Measurements from ENCODE around the gene ASTN2. TPM values are rescaled to one million over a fixed set of nuclear protein-coding genes. Genes with fewer than 3 reads are reported as not detected.

ASTN2 gene
- polyA plus RNA-seq, 3 donors from 2014 or later, result 1.7 to 4.5 (median 2.2) TPM

GRCh38 chr9:116580853-116581252, 834.0 kb downstream of the ASTN2 start:
- Mint-ChIP-seq H3K36me3 (peaks cover 0 to 5% (median 5%) of the 10 kb centered on the region in 3 donors), H3K27me3 (ENCODE audit: low read depth in 3 of 3) (peaks cover 0 to 3% (median 2%) of the 10 kb centered on the region in 3 donors), H3K9me3 (peaks cover 0 to 11% (median 2%) of the 10 kb centered on the region in 6 donors), H3K4me1 (no peaks in the 10 kb centered on the region), H3K27ac (no peak overlapping the region), H3K4me3 (no peak overlapping the region)
- DNase-seq, result no peak

DNA sequence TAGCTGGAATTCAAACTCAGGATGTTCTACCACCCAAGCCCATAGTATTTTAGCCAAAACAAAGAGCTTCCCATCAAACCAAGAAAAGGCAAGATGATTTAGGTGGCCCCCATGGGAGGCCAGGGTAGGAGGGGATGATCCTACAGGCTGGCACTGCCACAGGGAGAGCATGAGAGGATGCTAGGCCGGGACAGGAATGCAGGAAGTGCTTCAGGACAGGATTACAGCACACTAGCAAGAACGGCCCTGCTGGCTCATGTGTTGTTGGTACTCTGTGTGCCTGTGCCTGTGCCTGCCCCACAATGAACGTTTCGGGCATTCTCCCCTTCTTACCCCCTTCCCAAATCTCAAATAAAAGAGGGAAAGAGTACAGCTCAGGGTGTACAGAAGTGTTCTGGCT, 838.5 kb downstream of the ASTN2 start:
- H3K4me3 Mint-ChIP-seq, result no peak overlapping the region
- no peaks in the 10 kb centered on the region for H3K36me3 Mint-ChIP-seq
- peaks cover 0 to under 1% (median 0%) of the 10 kb centered on the region in 6 donors for H3K9me3 Mint-ChIP-seq
- peaks cover 0 to 4% (median 2%) of the 10 kb centered on the region in 3 donors for H3K27me3 Mint-ChIP-seq (ENCODE audit: low read depth in 3 of 3)
- no peak overlapping the region for H3K27ac Mint-ChIP-seq
- DNase-seq, result no peak
- no peaks in the 10 kb centered on the region for H3K4me1 Mint-ChIP-seq

- no peak overlapping the region for H3K4me3 Mint-ChIP-seq
- H3K4me1 Mint-ChIP-seq, result no peaks in the 10 kb centered on the region
- no peaks in the 10 kb centered on the region for H3K9me3 Mint-ChIP-seq
- peaks cover 0 to 5% (median 0%) of the 10 kb centered on the region in 3 donors for H3K27me3 Mint-ChIP-seq (ENCODE audit: low read depth in 3 of 3)
- no peak overlapping the region for H3K27ac Mint-ChIP-seq
- no peaks in the 10 kb centered on the region for H3K36me3 Mint-ChIP-seq
- no peak for DNase-seq
These were observed 840.7 kb downstream of the ASTN2 start for GRCh38 chr9:116574027-116574679.

GRCh38 chr9:116572095-116572748, 842.6 kb downstream of the ASTN2 start:
- no peak overlapping the region for H3K4me3 Mint-ChIP-seq
- peaks cover 0 to 5% (median 0%) of the 10 kb centered on the region in 3 donors for H3K27me3 Mint-ChIP-seq (ENCODE audit: low read depth in 3 of 3)
- no peaks in the 10 kb centered on the region for H3K36me3 Mint-ChIP-seq
- no peaks in the 10 kb centered on the region for H3K9me3 Mint-ChIP-seq
- DNase-seq, result no peak
- H3K27ac Mint-ChIP-seq, result no peak overlapping the region
- H3K4me1 Mint-ChIP-seq, result no peaks in the 10 kb centered on the region

DNA sequence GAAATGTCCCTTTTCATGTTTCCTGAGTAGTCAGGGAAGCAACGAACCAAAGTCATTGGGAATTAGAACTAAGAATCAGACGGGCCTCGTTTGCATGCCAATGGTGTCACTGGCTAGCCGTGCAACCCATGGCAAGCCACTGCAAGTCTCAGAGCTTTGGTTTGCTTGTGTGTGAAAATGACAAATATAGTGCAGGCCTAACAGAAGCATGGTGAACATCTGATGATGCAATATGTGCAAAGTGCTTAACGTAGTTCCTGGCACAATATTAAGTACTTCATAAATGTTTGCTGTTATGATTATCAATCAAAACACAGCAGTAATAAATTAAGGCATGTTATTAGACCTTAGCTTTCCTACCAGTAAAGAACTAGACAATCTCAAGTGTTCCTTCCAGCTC, 845.7 kb downstream of the ASTN2 start:
- no peak overlapping the region for H3K4me3 Mint-ChIP-seq
- H3K27me3 Mint-ChIP-seq (ENCODE audit: low read depth in 3 of 3), result peaks cover 0 to 3% (median 0%) of the 10 kb centered on the region in 3 donors
- no peak for DNase-seq
- no peaks in the 10 kb centered on the region for H3K36me3 Mint-ChIP-seq
- H3K4me1 Mint-ChIP-seq, result no peaks in the 10 kb centered on the region
- peaks cover 0 to 5% (median 0%) of the 10 kb centered on the region in 6 donors for H3K9me3 Mint-ChIP-seq
- no peak overlapping the region for H3K27ac Mint-ChIP-seq

GRCh38 chr9:116566677-116567488, 848.0 kb downstream of the ASTN2 start:
- DNase-seq, result no peak
- peaks cover 0 to 5% (median 0%) of the 10 kb centered on the region in 6 donors for H3K9me3 Mint-ChIP-seq
- H3K4me1 Mint-ChIP-seq, result no peaks in the 10 kb centered on the region
- H3K36me3 Mint-ChIP-seq, result peaks cover 0 to 5% (median 0%) of the 10 kb centered on the region in 3 donors
- no peak overlapping the region for H3K27ac Mint-ChIP-seq
- peaks cover 0 to 3% (median 0%) of the 10 kb centered on the region in 3 donors for H3K27me3 Mint-ChIP-seq (ENCODE audit: low read depth in 3 of 3)
- no peak overlapping the region for H3K4me3 Mint-ChIP-seq

DNA sequence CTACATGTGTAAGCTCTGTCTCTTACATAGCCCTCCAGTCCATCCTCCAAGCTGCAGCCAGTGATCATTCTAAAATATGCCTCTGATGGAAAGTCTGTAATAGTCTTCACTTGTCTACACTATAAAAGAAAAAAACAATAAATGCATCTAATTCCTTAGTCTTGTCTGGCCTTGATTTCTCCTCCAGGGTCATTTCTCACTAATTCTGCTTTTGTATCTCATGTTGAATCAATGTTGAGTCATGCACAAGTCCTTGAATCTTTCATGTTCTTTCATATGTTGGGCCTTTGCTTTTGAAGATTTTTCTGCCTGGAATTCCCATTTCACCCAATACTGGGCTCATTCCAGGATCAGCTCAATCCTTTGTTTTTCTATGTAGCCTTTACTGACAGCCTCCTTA, 848.9 kb downstream of the ASTN2 start:
- H3K4me1 Mint-ChIP-seq, result no peaks in the 10 kb centered on the region
- H3K9me3 Mint-ChIP-seq, result peaks cover 0 to 5% (median 0%) of the 10 kb centered on the region in 6 donors
- H3K4me3 Mint-ChIP-seq, result no peak overlapping the region
- peaks cover 0 to 3% (median 0%) of the 10 kb centered on the region in 3 donors for H3K27me3 Mint-ChIP-seq (ENCODE audit: low read depth in 3 of 3)
- H3K27ac Mint-ChIP-seq, result no peak overlapping the region
- H3K36me3 Mint-ChIP-seq, result peaks cover 0 to 5% (median 0%) of the 10 kb centered on the region in 3 donors
- no peak for DNase-seq

DNA sequence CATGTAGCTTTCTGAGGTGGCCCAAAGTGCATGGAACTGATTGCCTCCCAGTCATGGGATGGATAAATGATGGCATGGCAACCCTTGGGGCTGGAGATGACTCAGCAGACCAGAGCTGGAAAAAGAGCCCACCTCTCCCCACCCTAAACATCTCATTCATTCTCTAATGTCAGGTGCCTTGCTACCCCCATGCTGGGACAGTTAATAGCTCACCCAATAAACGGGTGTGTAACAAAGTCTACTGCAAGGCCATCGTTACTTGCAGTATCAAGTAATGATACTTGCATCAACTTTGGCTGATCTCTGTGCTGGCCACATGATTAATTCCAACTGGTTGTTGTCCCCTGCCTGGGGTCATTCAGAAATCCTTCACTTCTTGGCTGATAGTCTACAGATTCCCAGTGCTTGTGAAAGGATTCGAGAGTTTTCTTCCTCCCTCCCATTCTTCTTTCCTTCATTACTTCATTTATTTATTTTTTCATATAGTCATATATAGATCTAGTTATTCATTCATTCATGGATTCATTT, 850.5 kb downstream of the ASTN2 start:
- H3K36me3 Mint-ChIP-seq, result peaks cover 0 to 5% (median 0%) of the 10 kb centered on the region in 3 donors
- H3K4me3 Mint-ChIP-seq, result no peak overlapping the region
- no peaks in the 10 kb centered on the region for H3K4me1 Mint-ChIP-seq
- H3K27me3 Mint-ChIP-seq (ENCODE audit: low read depth in 3 of 3), result no peaks in the 10 kb centered on the region
- no peak overlapping the region for H3K27ac Mint-ChIP-seq
- peaks cover 0 to 5% (median 0%) of the 10 kb centered on the region in 6 donors for H3K9me3 Mint-ChIP-seq
- no peak for DNase-seq

GRCh38 chr9:116558818-116559540, 855.9 kb downstream of the ASTN2 start:
- no peaks in the 10 kb centered on the region for H3K4me1 Mint-ChIP-seq
- H3K27me3 Mint-ChIP-seq (ENCODE audit: low read depth in 3 of 3), result no peaks in the 10 kb centered on the region
- peaks cover 0 to 2% (median 0%) of the 10 kb centered on the region in 6 donors for H3K9me3 Mint-ChIP-seq
- no peak overlapping the region for H3K4me3 Mint-ChIP-seq
- peaks cover 0 to 5% (median 4%) of the 10 kb centered on the region in 3 donors for H3K36me3 Mint-ChIP-seq
- no peak for DNase-seq
- no peak overlapping the region for H3K27ac Mint-ChIP-seq

GRCh38 chr9:116558035-116558434, 856.8 kb downstream of the ASTN2 start:
- Mint-ChIP-seq H3K9me3 (peaks cover 0 to 2% (median 0%) of the 10 kb centered on the region in 6 donors), H3K4me3 (no peak overlapping the region), H3K27ac (no peak overlapping the region), H3K27me3 (ENCODE audit: low read depth in 3 of 3) (peaks cover 0 to 3% (median 0%) of the 10 kb centered on the region in 3 donors), H3K36me3 (peaks cover 0 to 4% (median 0%) of the 10 kb centered on the region in 3 donors), H3K4me1 (no peaks in the 10 kb centered on the region)
- no peak for DNase-seq

- H3K27me3 Mint-ChIP-seq (ENCODE audit: low read depth in 3 of 3), result peaks cover 0 to 3% (median 0%) of the 10 kb centered on the region in 3 donors
- DNase-seq, result no peak
These were observed 859.2 kb downstream of the ASTN2 start for GRCh38 chr9:116555556-116556155.

GRCh38 chr9:116555119-116555518, 859.7 kb downstream of the ASTN2 start:
- Mint-ChIP-seq H3K27me3 (ENCODE audit: low read depth in 3 of 3) (peaks cover 0 to 3% (median 0%) of the 10 kb centered on the region in 3 donors), H3K4me3 (no peak overlapping the region), H3K9me3 (peaks cover 0 to 2% (median 0%) of the 10 kb centered on the region in 6 donors), H3K4me1 (no peaks in the 10 kb centered on the region), H3K36me3 (peaks cover 0 to 4% (median 0%) of the 10 kb centered on the region in 3 donors), H3K27ac (no peak overlapping the region)
- no peak for DNase-seq

More at GRCh38 chr9:116555556-116556155, 859.2 kb downstream of the ASTN2 start:
- Mint-ChIP-seq H3K9me3 (peaks cover 0 to 2% (median 0%) of the 10 kb centered on the region in 6 donors), H3K27ac (no peak overlapping the region), H3K4me3 (no peak overlapping the region), H3K36me3 (peaks cover 0 to 4% (median 0%) of the 10 kb centered on the region in 3 donors), H3K4me1 (no peaks in the 10 kb centered on the region)

Measured in immature natural killer cell (primary cell).